Coronary artery (tissue), 2 donors: Measurements from ENCODE around the gene EPAS1.
"Not testable (repeated sequence)": the region's sequence is repeated elsewhere in the genome, so short reads cannot be mapped to it uniquely, and the experiment has no call there.

Experiments
- DNase-seq: peaks from one replicate; pipeline ENCODE4 v3.0.0-alpha.2; 2017; ENCODE audit warnings: low spot score
- H3K27ac ChIP-seq, 2 donors: fragments of 200-600 bp; sonication (generic); one replicate each; pipeline ENCODE4 v1.5.1; 2016 to 2019
- H3K4me3 ChIP-seq: fragments of 200-600 bp; sonication (generic); 2 replicates; pipeline ENCODE4 v1.5.1; 2016; ENCODE audit warnings: mild to moderate bottlenecking, moderate library complexity
- CTCF ChIP-seq: fragments of 200-600 bp; sonication (generic); IDR thresholded peaks from one replicate; pipeline ENCODE4 v1.5.1; 2019; ENCODE audit warnings: antibody characterized with exemption

Gene EPAS1

GRCh38 chr2:46393347-46393820 is 96.2 kb downstream of the EPAS1 start:
- H3K4me3 ChIP-seq = no peak overlapping the region
- H3K27ac ChIP-seq = no peak overlapping the region
- DNase-seq = no peak
- TF ChIP-seq CTCF = no peak

GRCh38 chr2:46393865-46394264 is 96.7 kb downstream of the EPAS1 start:
- no peak overlapping the region for H3K4me3 ChIP-seq
- H3K27ac ChIP-seq = no peak overlapping the region
- DNase-seq = no peak
- no peak for TF ChIP-seq CTCF

- no peak for TF ChIP-seq CTCF
- DNase-seq = no peak
- no peak overlapping the region for H3K27ac ChIP-seq
Observed at GRCh38 chr2:46394649-46395510, 97.7 kb downstream of the EPAS1 start.

GRCh38 chr2:46395730-46396129 is 98.5 kb downstream of the EPAS1 start:
- H3K4me3 ChIP-seq, DNase-seq, H3K27ac ChIP-seq: not testable (repeated sequence)

More at GRCh38 chr2:46394649-46395510, 97.7 kb downstream of the EPAS1 start:
- H3K4me3 ChIP-seq = no peak overlapping the region

GRCh38 chr2:46400016-46400415 is 102.8 kb downstream of the EPAS1 start:
- Histone ChIP-seq H3K4me3 (no peak overlapping the region), H3K27ac (no peak overlapping the region)
- DNase-seq = no peak
- no peak for TF ChIP-seq CTCF

- Histone ChIP-seq H3K27ac (no peak overlapping the region), H3K4me3 (no peak overlapping the region)
- DNase-seq = no peak
- TF ChIP-seq CTCF = no peak
Observed at GRCh38 chr2:46402874-46403273, 105.7 kb downstream of the EPAS1 start.

GRCh38 chr2:46404181-46404759 is 107.1 kb downstream of the EPAS1 start:
- no peak overlapping the region for H3K27ac ChIP-seq
- TF ChIP-seq CTCF = no peak
- H3K4me3 ChIP-seq = no peak overlapping the region
- DNase-seq = no peak
